Measurements from ENCODE around the gene ATP8A2. TPM values are rescaled to one million over a fixed set of nuclear protein-coding genes. Genes with fewer than 3 reads are reported as not detected.

Gene ATP8A2
- total RNA-seq, 1 experiment from 2014 or later, result not detected

DNA sequence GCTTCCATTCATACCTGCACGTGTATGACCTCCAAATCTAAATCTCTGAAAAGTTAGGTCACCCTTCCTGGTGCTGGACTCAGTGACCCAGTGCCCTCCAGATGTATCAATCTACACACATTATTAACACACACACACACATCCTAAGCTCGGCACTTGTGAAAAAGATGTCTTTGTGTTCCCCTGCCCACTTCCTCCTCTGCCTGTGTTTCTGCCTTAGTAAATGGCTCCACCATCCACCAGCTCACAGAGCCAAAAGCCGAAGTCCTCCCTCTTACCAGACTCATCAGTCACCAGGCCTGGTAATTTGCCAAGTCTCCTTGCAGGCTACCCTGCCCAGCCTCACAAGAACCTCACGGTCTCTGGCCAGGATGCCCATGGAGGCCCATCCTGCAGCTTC, 548.5 kb downstream of the ATP8A2 start:
- Histone ChIP-seq H3K27ac (ENCODE audit: low read length) (no peak overlapping the region), H3K4me1 (ENCODE audit: control insufficient read depth, insufficient read depth, low read length) (no peaks in the 10 kb centered on the region), H3K9me3 (ENCODE audit: control insufficient read depth, insufficient read depth, low read depth, low read length) (no peaks in the 10 kb centered on the region), H3K36me3 (ENCODE audit: control insufficient read depth, insufficient read depth, low read length) (no peaks in the 10 kb centered on the region), H3K27me3 (ENCODE audit: control insufficient read depth, insufficient read depth, low read length) (no peaks in the 10 kb centered on the region; the same call in 1 of the 2 replicates), H3K4me3 (ENCODE audit: low read depth in 2 of 2, low read length in 2 of 2) (no peak overlapping the region)
- DNase-seq (ENCODE audit: low read depth, low spot score) (no peak), ATAC-seq (no peak)
- BruUV-seq (replicated peaks), result no TSS peak
- intact Hi-C loops (cut with micrococcal nuclease; ENCODE audit: unreplicated experiment) (no loop called here), in situ Hi-C loops (cut with HindIII; ENCODE audit: low pct_unique_long_range_greater_than_20kb, low sequenced_read_pairs) (no loop called here)
- CTCF ChIA-PET, result no interaction called here
- TF ChIP-seq POLR2AphosphoS5 (IDR thresholded peaks at IDR 0.05; ENCODE audit: low read depth, low read length) (no peak), REST (IDR thresholded peaks at IDR 0.05; ENCODE audit: insufficient read depth in 1 of 2, low read depth in 2 of 2, low read length in 1 of 2) (no peak), TCF7L2 (IDR thresholded peaks at IDR 0.05; ENCODE audit: low read depth, low read length) (no peak), SIN3A (IDR thresholded peaks at IDR 0.05; ENCODE audit: borderline replicate concordance, insufficient read depth, low read depth, low read length) (no peak)
- TF ChIP-seq, protein P1, sequence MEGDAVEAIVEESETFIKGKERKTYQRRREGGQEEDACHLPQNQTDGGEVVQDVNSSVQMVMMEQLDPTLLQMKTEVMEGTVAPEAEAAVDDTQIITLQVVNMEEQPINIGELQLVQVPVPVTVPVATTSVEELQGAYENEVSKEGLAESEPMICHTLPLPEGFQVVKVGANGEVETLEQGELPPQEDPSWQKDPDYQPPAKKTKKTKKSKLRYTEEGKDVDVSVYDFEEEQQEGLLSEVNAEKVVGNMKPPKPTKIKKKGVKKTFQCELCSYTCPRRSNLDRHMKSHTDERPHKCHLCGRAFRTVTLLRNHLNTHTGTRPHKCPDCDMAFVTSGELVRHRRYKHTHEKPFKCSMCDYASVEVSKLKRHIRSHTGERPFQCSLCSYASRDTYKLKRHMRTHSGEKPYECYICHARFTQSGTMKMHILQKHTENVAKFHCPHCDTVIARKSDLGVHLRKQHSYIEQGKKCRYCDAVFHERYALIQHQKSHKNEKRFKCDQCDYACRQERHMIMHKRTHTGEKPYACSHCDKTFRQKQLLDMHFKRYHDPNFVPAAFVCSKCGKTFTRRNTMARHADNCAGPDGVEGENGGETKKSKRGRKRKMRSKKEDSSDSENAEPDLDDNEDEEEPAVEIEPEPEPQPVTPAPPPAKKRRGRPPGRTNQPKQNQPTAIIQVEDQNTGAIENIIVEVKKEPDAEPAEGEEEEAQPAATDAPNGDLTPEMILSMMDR (IDR thresholded peaks at IDR 0.05), result no peak
- POLR2A ChIA-PET, result no interaction called here

- intact Hi-C loops (cut with micrococcal nuclease; ENCODE audit: unreplicated experiment), result no loop called here
- TF ChIP-seq SIN3A (IDR thresholded peaks at IDR 0.05; ENCODE audit: borderline replicate concordance, insufficient read depth, low read depth, low read length), result no peak
- no peak for TF ChIP-seq TCF7L2 (IDR thresholded peaks at IDR 0.05; ENCODE audit: low read depth, low read length)
- TF ChIP-seq, protein P1 (IDR thresholded peaks at IDR 0.05), result no peak
- Histone ChIP-seq H3K36me3 (ENCODE audit: control insufficient read depth, insufficient read depth, low read length) (no peaks in the 10 kb centered on the region), H3K4me1 (ENCODE audit: control insufficient read depth, insufficient read depth, low read length) (no peaks in the 10 kb centered on the region), H3K27me3 (ENCODE audit: control insufficient read depth, insufficient read depth, low read length) (no peaks in the 10 kb centered on the region; the same call in 1 of the 2 replicates), H3K4me3 (ENCODE audit: low read depth in 2 of 2, low read length in 2 of 2) (no peak overlapping the region), H3K27ac (ENCODE audit: low read length) (no peak overlapping the region), H3K9me3 (ENCODE audit: control insufficient read depth, insufficient read depth, low read depth, low read length) (no peaks in the 10 kb centered on the region)
- POLR2A ChIA-PET, result no interaction called here
- ATAC-seq, result no peak
- CTCF ChIA-PET, result no interaction called here
- in situ Hi-C loops (cut with HindIII; ENCODE audit: low pct_unique_long_range_greater_than_20kb, low sequenced_read_pairs), result no loop called here
- no TSS peak for BruUV-seq (replicated peaks)
- no peak for DNase-seq (ENCODE audit: low read depth, low spot score)
Observed at GRCh38 chr13:25920931-25921330, 549.2 kb downstream of the ATP8A2 start.

Data from Panc1 (cell line).